ENCODE data around the gene GEMIN7.

GRCh38 chr19:45126654-45127053, 47.6 kb downstream of the GEMIN7 start:
- no peak for TF ChIP-seq CTCF (conservative IDR thresholded peaks at IDR 0.05)
- TF ChIP-seq EZH2 (IDR thresholded peaks at IDR 0.05; ENCODE audit: low read depth): no peak
